IMR-90 (cell line): Measurements from ENCODE around the gene MOB3B. TPM values are rescaled to one million over a fixed set of nuclear protein-coding genes. Genes with fewer than 3 reads are reported as not detected.

ENCODE experiments used
- ATAC-seq: fragments of 200-7000 bp; cut with Tn5 transposase; 2 replicates; pipeline ENCODE4 v1.9.1; 2020; ENCODE audit warnings: low read depth, mild to moderate bottlenecking, moderate library complexity
- BruUV-seq: library from RNA; stranded (reverse); fragments of 400-500 nt; replicated peaks from 2 replicates; lab custom pipeline; 2021; lab: Mats Ljungman, UMichigan
- CTCF ChIA-PET: fragments of 300-600 bp; formaldehyde crosslinking; extraction: SDS; loops from one replicate; lab custom pipeline; 2021; ENCODE audit warnings: antibody characterized with exemption; lab: Yijun Ruan, JAX
- POLR2A ChIA-PET: fragments of 300-600 bp; sonication (Branson Sonifier 250); formaldehyde crosslinking; loops from one replicate; lab custom pipeline; 2022; ENCODE audit warnings: antibody characterized with exemption; ENCODE audit not compliant: unreplicated experiment; lab: Charles Lee
- DNase-seq: peaks from one replicate; pipeline ENCODE4 v3.0.0; 2013
- H2AFZ ChIP-seq: replicated peaks from 2 replicates; pipeline ENCODE3; 2013; ENCODE audit warnings: low read length, mild to moderate bottlenecking; ENCODE audit not compliant: poor library complexity
- H2AK5ac ChIP-seq: 2 replicates; pipeline ENCODE4 v1.6.1; 2013; ENCODE audit warnings: low read depth, low read length, inconsistent platforms
- H2AK9ac ChIP-seq: replicated peaks from 2 replicates; pipeline ENCODE3; 2013; ENCODE audit warnings: mild to moderate bottlenecking, low read depth, low read length, moderate library complexity; ENCODE audit not compliant: poor library complexity
- H2BK120ac ChIP-seq: 2 replicates; pipeline ENCODE4 v1.6.1; 2013; ENCODE audit warnings: low read depth, low read length, inconsistent platforms
- H2BK15ac ChIP-seq: 3 replicates; pipeline ENCODE4 v1.6.1; 2013; ENCODE audit warnings: low read depth, low read length, inconsistent platforms
- H2BK20ac ChIP-seq: 2 replicates; pipeline ENCODE4 v1.6.1; 2013; ENCODE audit warnings: low read depth, mild to moderate bottlenecking, inconsistent platforms, low read length, moderate library complexity
- H2BK5ac ChIP-seq: 2 replicates; pipeline ENCODE4 v1.6.1; 2013; ENCODE audit warnings: mild to moderate bottlenecking, low read depth, low read length, inconsistent platforms; ENCODE audit not compliant: poor library complexity, severe bottlenecking
- H3K14ac ChIP-seq: replicated peaks from 2 replicates; pipeline ENCODE4 v1.6.1; 2013; ENCODE audit warnings: low read depth, low read length, inconsistent platforms
- H3K18ac ChIP-seq: 2 replicates; pipeline ENCODE4 v1.6.1; 2013; ENCODE audit warnings: low read depth, low read length, control low read depth
- H3K23ac ChIP-seq: 2 replicates; pipeline ENCODE4 v1.6.1; 2013; ENCODE audit warnings: low read depth, low read length, inconsistent platforms
- H3K27ac ChIP-seq: 2 replicates; pipeline ENCODE4 v1.5.1; 2013; ENCODE audit warnings: mild to moderate bottlenecking, control low read depth, low read length; ENCODE audit not compliant: insufficient read depth
- H3K27me3 ChIP-seq: 2 replicates; pipeline ENCODE4 v1.6.1; 2013; ENCODE audit warnings: low read length; ENCODE audit not compliant: control insufficient read depth, insufficient read depth
- H3K36me3 ChIP-seq: 2 replicates; pipeline ENCODE4 v1.6.1; 2013; ENCODE audit warnings: low read length, mixed read lengths; ENCODE audit not compliant: control insufficient read depth, insufficient read depth
- H3K4ac ChIP-seq: 2 replicates; pipeline ENCODE4 v1.6.1; 2013; ENCODE audit warnings: low read depth, low read length, inconsistent platforms
- H3K4me1 ChIP-seq: 2 replicates; pipeline ENCODE4 v1.6.1; 2013; ENCODE audit warnings: low read length, mixed read lengths; ENCODE audit not compliant: control insufficient read depth, insufficient read depth
- H3K4me2 ChIP-seq: 2 replicates; pipeline ENCODE4 v1.6.1; 2013; ENCODE audit warnings: low read depth, mild to moderate bottlenecking, control low read depth, low read length, moderate library complexity
- H3K4me3 ChIP-seq: 2 replicates; pipeline ENCODE4 v1.5.1; 2013; ENCODE audit warnings: low read depth, mild to moderate bottlenecking, control low read depth, low read length, moderate library complexity; ENCODE audit not compliant: insufficient read depth
- H3K56ac ChIP-seq: 2 replicates; pipeline ENCODE4 v1.6.1; 2013; ENCODE audit warnings: low read length, inconsistent platforms; ENCODE audit not compliant: insufficient read depth; ENCODE audit errors: extremely low read depth
- H3K79me1 ChIP-seq, 2 experiments: 2 replicates each; pipeline ENCODE4 v1.6.1; 2013; ENCODE audit warnings: low read length in 2 of 2, inconsistent platforms in 1 of 2, low read depth in 1 of 2
- H3K9ac ChIP-seq: 2 replicates; pipeline ENCODE4 v1.6.1; 2013; ENCODE audit warnings: low read depth, low read length, control low read depth
- H3K9me1 ChIP-seq: 2 replicates; pipeline ENCODE4 v1.6.1; 2013; ENCODE audit warnings: low read length, inconsistent platforms; ENCODE audit not compliant: insufficient read depth
- H3K9me3 ChIP-seq: 2 replicates; pipeline ENCODE4 v1.6.1; 2013; ENCODE audit warnings: low read length; ENCODE audit not compliant: control insufficient read depth, insufficient read depth
- H4K20me1 ChIP-seq: 2 replicates; pipeline ENCODE4 v1.6.1; 2013; ENCODE audit warnings: low read length, inconsistent platforms; ENCODE audit not compliant: insufficient read depth
- H4K5ac ChIP-seq: 2 replicates; pipeline ENCODE4 v1.6.1; 2013; ENCODE audit warnings: mild to moderate bottlenecking, low read depth, low read length, control low read depth
- H4K8ac ChIP-seq, 2 experiments: 2 replicates each; pipeline ENCODE4 v1.6.1; 2013; ENCODE audit warnings: low read depth in 2 of 2, low read length in 2 of 2, control low read depth in 1 of 2, inconsistent platforms in 1 of 2
- H4K91ac ChIP-seq: 2 replicates; pipeline ENCODE4 v1.6.1; 2013; ENCODE audit warnings: low read depth, low read length, inconsistent platforms; ENCODE audit not compliant: insufficient read depth
- CTCF ChIP-seq: conservative IDR thresholded peaks from 2 replicates; pipeline ENCODE4 v1.5.1; 2012; ENCODE audit warnings: mild to moderate bottlenecking, low read depth, low read length, improper control_type of control experiment
- MAZ ChIP-seq: IDR thresholded peaks from 2 replicates; pipeline ENCODE4 v1.6.1; 2012; ENCODE audit warnings: low read depth, mild to moderate bottlenecking, low read length, improper control_type of control experiment, moderate library complexity, borderline replicate concordance
- RAD21 ChIP-seq: IDR thresholded peaks from 2 replicates; pipeline ENCODE4 v1.6.1; 2012; ENCODE audit warnings: low read length, improper control_type of control experiment
- RCOR1 ChIP-seq: IDR thresholded peaks from 2 replicates; pipeline ENCODE4 v1.6.1; 2012; ENCODE audit warnings: mild to moderate bottlenecking, low read length, improper control_type of control experiment; ENCODE audit not compliant: insufficient replicate concordance
- RFX5 ChIP-seq: IDR thresholded peaks from 2 replicates; pipeline ENCODE4 v1.8.0; 2012; ENCODE audit warnings: low read depth, mild to moderate bottlenecking, low read length, moderate library complexity
- dilution Hi-C: fragments of 300-500 bp; cut with HindIII; formaldehyde crosslinking; loops from one replicate; pipeline ENCODE4 v1.14.3; 2018; ENCODE audit warnings: low sequenced_read_pairs; ENCODE audit not compliant: unreplicated experiment
- in situ Hi-C: fragments of 300-500 bp; cut with MboI; formaldehyde crosslinking; loops from 3 replicates; pipeline ENCODE4 v1.14.3; 2019; ENCODE audit warnings: low sequenced_read_pairs, inconsistent platforms, mixed read lengths
- intact Hi-C: fragments of 100-400 bp; cut with micrococcal nuclease; formaldehyde crosslinking; loops from 2 replicates; pipeline ENCODE4 v1.10.0; 2022
- polyA plus RNA-seq, 3 experiments: library from polyadenylated mRNA; depleted of rRNA; stranded (reverse); fragments of >200 nt; gene quantifications; 2 replicates each; pipeline ENCODE4 v1.2.3, GENCODE V29; 2012; ENCODE audit warnings: low replicate concordance in 1 of 3
- total RNA-seq: library from RNA; depleted of rRNA; stranded (reverse); fragments of >200 nt; gene quantifications from 2 replicates; pipeline ENCODE4 v1.2.3, GENCODE V29; 2012

Gene MOB3B
- total and polyA plus RNA-seq, 2 of the 4 experiments (the other 2 are of a cell fraction): under 0.01 to 0.02 TPM

- no peak overlapping the region for H3K14ac ChIP-seq
- H2AK5ac ChIP-seq: no peak overlapping the region
- H3K23ac ChIP-seq: no peak overlapping the region
- in situ Hi-C loops: no loop called here
- no peak for ATAC-seq
- H3K4ac ChIP-seq: no peak overlapping the region
- intact Hi-C loops: no loop called here
- H4K20me1 ChIP-seq: no peaks in the 10 kb centered on the region
- no peak overlapping the region for H2BK20ac ChIP-seq
- no peak overlapping the region for H3K56ac ChIP-seq
- H3K36me3 ChIP-seq: peaks cover 3% of the 10 kb centered on the region; the same call in 1 of the 2 replicates
- no peak overlapping the region for H2BK5ac ChIP-seq
- TF ChIP-seq RCOR1 (no peak), CTCF (no peak), RFX5 (no peak), MAZ (no peak), RAD21 (no peak)
- no peak overlapping the region for H3K18ac ChIP-seq
- no peak overlapping the region for H2AFZ ChIP-seq
- no peak overlapping the region for H2AK9ac ChIP-seq
- no peaks in the 10 kb centered on the region for H3K4me1 ChIP-seq
- H2BK15ac ChIP-seq: no peak overlapping the region
- H4K8ac ChIP-seq: no peak overlapping the region
- H2BK120ac ChIP-seq: no peak overlapping the region
- no peak overlapping the region for H3K9ac ChIP-seq
- H3K4me3 ChIP-seq: no peak overlapping the region
- ChIA-PET CTCF (no interaction called here), POLR2A (no interaction called here)
- BruUV-seq: no TSS peak
- no peaks in the 10 kb centered on the region for H3K9me3 ChIP-seq
- no peak for DNase-seq
- no peaks in the 10 kb centered on the region for H3K79me1 ChIP-seq
- no peak overlapping the region for H4K91ac ChIP-seq
- H3K9me1 ChIP-seq: 0 out of 2 replicates have a peak, but pooled peaks cover 2% of the 10 kb centered on the region
- no peak overlapping the region for H3K4me2 ChIP-seq
- dilution Hi-C loops: no loop called here
- H3K27me3 ChIP-seq: no peaks in the 10 kb centered on the region
- no peak overlapping the region for H3K27ac ChIP-seq
- no peak overlapping the region for H4K5ac ChIP-seq
Observed at GRCh38 chr9:27558307-27558706, 28.7 kb upstream of the MOB3B start.
